ENCODE measurements around the gene CERS6.

CERS6 gene

GRCh38 chr2:168443818-168444217 lies 12.3 kb upstream of the CERS6 start:
- DNase-seq (ENCODE audit: low read depth) = no peak

- no peak for DNase-seq (ENCODE audit: low read depth)
Measured at GRCh38 chr2:168445960-168446359, 10.1 kb upstream of the CERS6 start.

- DNase-seq (ENCODE audit: low read depth) = no peak
Measured at GRCh38 chr2:168448980-168449379, 7.1 kb upstream of the CERS6 start.

- DNase-seq (ENCODE audit: low read depth) = no peak
Measured at GRCh38 chr2:168449419-168449818, 6.7 kb upstream of the CERS6 start.

- no peak for DNase-seq (ENCODE audit: low read depth)
Measured at GRCh38 chr2:168450171-168450570, 5.9 kb upstream of the CERS6 start.

GRCh38 chr2:168450732-168451131 lies 5.3 kb upstream of the CERS6 start:
- no peak for DNase-seq (ENCODE audit: low read depth)

GRCh38 chr2:168452781-168453180 lies 3.3 kb upstream of the CERS6 start:
- no peak for DNase-seq (ENCODE audit: low read depth)

- no peak for DNase-seq (ENCODE audit: low read depth)
Measured at GRCh38 chr2:168453404-168453803, 2.7 kb upstream of the CERS6 start.

GRCh38 chr2:168454737-168455644 lies 1.1 kb upstream of the CERS6 start:
- DNase-seq (ENCODE audit: low read depth) = no peak

GRCh38 chr2:168456521-168457189 lies 583 bp downstream of the CERS6 start:
- no peak for DNase-seq (ENCODE audit: low read depth)

GRCh38 chr2:168457190-168457895 lies 1.3 kb downstream of the CERS6 start:
- no peak for DNase-seq (ENCODE audit: low read depth)

- DNase-seq (ENCODE audit: low read depth) = no peak
Measured at GRCh38 chr2:168458139-168458538, 2.1 kb downstream of the CERS6 start.

GRCh38 chr2:168459256-168459655 lies 3.2 kb downstream of the CERS6 start:
- DNase-seq (ENCODE audit: low read depth) = no peak

- DNase-seq (ENCODE audit: low read depth) = no peak
Measured at GRCh38 chr2:168460571-168460970, 4.5 kb downstream of the CERS6 start.

- DNase-seq (ENCODE audit: low read depth) = no peak
Measured at GRCh38 chr2:168461178-168461941, 5.3 kb downstream of the CERS6 start.

GRCh38 chr2:168461942-168462331 lies 5.9 kb downstream of the CERS6 start:
- no peak for DNase-seq (ENCODE audit: low read depth)

- no peak for DNase-seq (ENCODE audit: low read depth)
Measured at GRCh38 chr2:168462543-168463045, 6.5 kb downstream of the CERS6 start.

GRCh38 chr2:168465594-168465993 lies 9.5 kb downstream of the CERS6 start:
- DNase-seq (ENCODE audit: low read depth) = no peak

GRCh38 chr2:168466190-168466737 lies 10.2 kb downstream of the CERS6 start:
- DNase-seq (ENCODE audit: low read depth) = no peak

GRCh38 chr2:168466834-168467565 lies 10.9 kb downstream of the CERS6 start:
- DNase-seq (ENCODE audit: low read depth) = no peak

- DNase-seq (ENCODE audit: low read depth) = no peak
Measured at GRCh38 chr2:168467729-168468128, 11.7 kb downstream of the CERS6 start.

Data from T follicular helper cell (primary cell).